Brain microvascular endothelial cell (primary cell): ENCODE measurements around the gene PRKRA.

Experiments
- DNase-seq: peaks from one replicate; pipeline ENCODE4 v3.0.0-alpha.2; 2020
- H3K27ac ChIP-seq: fragments of 250-450 bp; sonication (Bioruptor Pico); 2 replicates; pipeline ENCODE4 v1.5.1; 2020; ENCODE audit warnings: mild to moderate bottlenecking, moderate library complexity
- H3K27me3 ChIP-seq: fragments of 250-450 bp; sonication (Bioruptor Pico); replicated peaks from 2 replicates; pipeline ENCODE4 v1.5.1; 2020; ENCODE audit warnings: mild to moderate bottlenecking
- H3K36me3 ChIP-seq: fragments of 250-450 bp; sonication (Bioruptor Pico); replicated peaks from 2 replicates; pipeline ENCODE4 v1.5.1; 2020; ENCODE audit warnings: mild to moderate bottlenecking
- H3K4me3 ChIP-seq: 2 replicates; pipeline ENCODE4 v1.5.1; 2011; ENCODE audit warnings: low read depth, mild to moderate bottlenecking, control low read depth, low read length, moderate library complexity
- CTCF ChIP-seq: IDR thresholded peaks from 2 replicates; pipeline ENCODE4 v1.5.1; 2011; ENCODE audit warnings: low read depth, mild to moderate bottlenecking, moderate library complexity, low read length, control low read depth, inconsistent platforms; ENCODE audit errors: missing control alignments
- in situ Hi-C: cut with HindIII; loops from 2 replicates; pipeline ENCODE4 v1.10.0; 2017; ENCODE audit warnings: low sequenced_read_pairs, low pct_ligation_motif_present

The PRKRA gene

GRCh38 chr2:178485356-178485755 lies 34.4 kb upstream of the PRKRA start:
- no peak for DNase-seq
- no peak for TF ChIP-seq CTCF
- no peak overlapping the region for H3K4me3 ChIP-seq
- no peaks in the 10 kb centered on the region for H3K27me3 ChIP-seq
- H3K36me3 ChIP-seq, result no peaks in the 10 kb centered on the region
- in situ Hi-C loops, result no loop called here
- no peak overlapping the region for H3K27ac ChIP-seq

- Histone ChIP-seq H3K4me3 (no peak overlapping the region), H3K27me3 (no peaks in the 10 kb centered on the region), H3K27ac (peak overlapping the region; percentile 32), H3K36me3 (no peaks in the 10 kb centered on the region)
- DNase-seq, result peak; percentile 60
- in situ Hi-C loops, result no loop called here
- TF ChIP-seq CTCF, result no peak
Measured at GRCh38 chr2:178484245-178485041, 33.5 kb upstream of the PRKRA start.

- in situ Hi-C loops, result no loop called here
- Histone ChIP-seq H3K27ac (no peak overlapping the region), H3K27me3 (no peaks in the 10 kb centered on the region), H3K4me3 (no peak overlapping the region), H3K36me3 (no peaks in the 10 kb centered on the region)
- no peak for DNase-seq
- no peak for TF ChIP-seq CTCF
Measured at GRCh38 chr2:178482437-178482836, 31.5 kb upstream of the PRKRA start.

- in situ Hi-C loops, result no loop called here
- no peak for TF ChIP-seq CTCF
Measured at GRCh38 chr2:178480227-178481181, 29.5 kb upstream of the PRKRA start, which contains the start of gene PLEKHA3. Gene PLEKHA3, plus strand, starts transcription at chr2:178480457. Its CDS starts 413 bp downstream, at chr2:178480870.

GRCh38 chr2:178479758-178480226 lies 28.8 kb upstream of the PRKRA start:
- H3K4me3 ChIP-seq, result peak overlapping the region; percentile 81
- in situ Hi-C loops, result no loop called here
- no peak for TF ChIP-seq CTCF
- DNase-seq, result no peak
- H3K27ac ChIP-seq, result peak overlapping the region; percentile 79
- H3K27me3 ChIP-seq, result no peaks in the 10 kb centered on the region
- no peaks in the 10 kb centered on the region for H3K36me3 ChIP-seq

More at GRCh38 chr2:178480227-178481181, 29.5 kb upstream of the PRKRA start, which contains the start of gene PLEKHA3:
- Histone ChIP-seq H3K27ac (peak within 1 kb of the TSS; percentile 88), H3K27me3 (no peaks in the 10 kb centered on the region), H3K4me3 (peak within 1 kb of the TSS; percentile 81), H3K36me3 (no peaks in the 10 kb centered on the region)
- DNase-seq, result peak; percentile 87
